Measurements from ENCODE around the gene KCTD20. TPM values are rescaled to one million over a fixed set of nuclear protein-coding genes. Genes with fewer than 3 reads are reported as not detected.

The KCTD20 gene
- total RNA-seq, 2 experiments from 2014 or later = 48.0 to 51.0 TPM

DNA sequence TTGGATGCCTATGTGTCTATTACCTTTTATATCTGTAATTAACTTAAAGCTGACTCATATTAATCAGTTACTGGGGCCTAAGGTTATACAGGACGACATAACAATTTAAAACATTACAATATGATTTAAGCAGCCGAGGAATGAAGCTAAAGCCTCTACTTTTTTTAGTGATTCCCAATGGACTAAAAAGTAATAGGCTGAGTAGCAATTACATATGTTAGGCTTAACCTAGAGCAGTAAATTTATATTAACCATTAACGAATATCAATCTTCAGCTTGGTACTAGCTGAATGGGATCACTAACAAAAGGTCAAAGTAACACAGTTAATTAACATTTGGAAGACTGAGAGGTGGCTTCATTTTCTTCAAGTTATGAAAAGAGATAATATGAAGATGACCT lies 61.4 kb downstream of the KCTD20 start:
- Mint-ChIP-seq H3K36me3 (peaks cover 28% of the 10 kb centered on the region), H3K27ac (no peak overlapping the region), H3K9me3 (no peaks in the 10 kb centered on the region), H3K4me3 (no peak overlapping the region), H3K27me3 (no peaks in the 10 kb centered on the region), H3K4me1 (ENCODE audit: low read depth) (peaks cover 31% of the 10 kb centered on the region)
- DNase-seq = no peak
- ChIA-PET POLR2A (no interaction called here), CTCF (interaction anchor here (1.5 kb wide), 1 partner anchor 255 kb away, joined by 6 read pairs; no protein-coding TSS in a partner anchor)
- intact Hi-C loops (cut with micrococcal nuclease) = no loop called here

DNA sequence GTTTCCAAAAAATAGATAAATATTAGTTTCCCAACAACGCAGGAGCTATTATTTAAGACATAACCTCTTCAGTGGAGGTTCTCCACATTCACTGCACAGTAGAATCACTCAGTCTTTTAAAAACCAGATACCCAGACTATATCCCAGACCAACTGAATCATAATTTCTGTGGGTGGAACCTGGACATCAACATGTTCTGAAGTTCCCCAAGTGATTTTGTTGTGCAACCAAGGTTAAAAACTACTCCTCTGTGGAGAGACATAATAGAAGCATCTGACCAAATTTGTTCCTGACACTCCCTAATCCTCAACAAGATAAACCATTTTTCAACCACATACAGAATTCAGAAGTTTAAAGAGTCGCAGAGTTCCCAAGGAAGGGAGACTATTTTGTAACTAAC lies 62.2 kb downstream of the KCTD20 start:
- H3K9me3 Mint-ChIP-seq = no peaks in the 10 kb centered on the region
- H3K27me3 Mint-ChIP-seq = no peaks in the 10 kb centered on the region
- no peak for DNase-seq
- no peak overlapping the region for H3K4me3 Mint-ChIP-seq
- intact Hi-C loops (cut with micrococcal nuclease) = no loop called here
- H3K4me1 Mint-ChIP-seq (ENCODE audit: low read depth) = peaks cover 28% of the 10 kb centered on the region
- ChIA-PET CTCF (no interaction called here), POLR2A (no interaction called here)
- H3K36me3 Mint-ChIP-seq = peaks cover 34% of the 10 kb centered on the region
- H3K27ac Mint-ChIP-seq = no peak overlapping the region

DNA sequence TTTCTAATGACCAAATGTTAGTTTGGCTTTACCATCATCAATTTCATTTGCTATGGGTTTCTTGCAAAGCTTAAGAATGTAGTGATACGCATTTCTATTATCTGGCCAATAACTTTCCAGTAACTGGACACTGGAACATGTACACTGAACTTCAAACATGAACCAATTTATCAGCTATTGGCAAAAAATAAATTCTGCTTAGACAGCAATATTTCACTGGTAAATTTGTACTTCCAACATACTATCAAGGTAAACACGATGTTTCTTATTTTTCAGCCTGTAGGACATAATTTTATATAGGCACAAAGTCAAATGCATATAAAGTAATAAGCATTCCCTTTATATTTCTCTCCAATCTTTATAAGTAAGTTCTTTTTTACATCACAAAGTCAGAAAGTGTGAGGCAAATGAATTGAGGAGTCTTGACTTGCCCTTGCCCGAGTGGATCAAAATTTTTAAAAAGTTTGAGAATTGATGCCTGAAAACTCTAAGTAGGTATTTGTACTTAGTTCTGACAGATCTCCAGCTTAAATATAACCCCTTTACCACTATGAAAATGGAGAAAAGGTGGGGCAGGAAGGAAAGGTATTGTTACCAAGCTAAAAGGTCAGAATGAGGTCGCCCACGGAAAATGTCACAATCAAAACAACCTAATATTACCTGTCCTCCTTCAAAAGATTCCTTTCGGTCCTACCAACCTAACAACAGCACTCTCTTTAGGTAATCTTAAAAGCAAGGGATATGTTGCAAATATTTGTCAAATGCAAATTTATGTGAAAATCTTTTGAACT lies 63.1 kb downstream of the KCTD20 start:
- Mint-ChIP-seq H3K27me3 (no peaks in the 10 kb centered on the region), H3K4me3 (no peak overlapping the region), H3K9me3 (no peaks in the 10 kb centered on the region), H3K27ac (peak overlapping the region; percentile 65), H3K4me1 (ENCODE audit: low read depth) (peaks cover 28% of the 10 kb centered on the region), H3K36me3 (peaks cover 39% of the 10 kb centered on the region)
- intact Hi-C loops (cut with micrococcal nuclease) = no loop called here
- ChIA-PET CTCF (interaction anchor here (1.4 kb wide), 1 partner anchor 14 kb away, joined by 4 read pairs; no protein-coding TSS in a partner anchor), POLR2A (interaction anchor here (0.9 to 1.0 kb wide), 2 partner anchors 15 to 40 kb away, joined by 4 to 5 read pairs; no protein-coding TSS in a partner anchor)
- DNase-seq = no peak

DNA sequence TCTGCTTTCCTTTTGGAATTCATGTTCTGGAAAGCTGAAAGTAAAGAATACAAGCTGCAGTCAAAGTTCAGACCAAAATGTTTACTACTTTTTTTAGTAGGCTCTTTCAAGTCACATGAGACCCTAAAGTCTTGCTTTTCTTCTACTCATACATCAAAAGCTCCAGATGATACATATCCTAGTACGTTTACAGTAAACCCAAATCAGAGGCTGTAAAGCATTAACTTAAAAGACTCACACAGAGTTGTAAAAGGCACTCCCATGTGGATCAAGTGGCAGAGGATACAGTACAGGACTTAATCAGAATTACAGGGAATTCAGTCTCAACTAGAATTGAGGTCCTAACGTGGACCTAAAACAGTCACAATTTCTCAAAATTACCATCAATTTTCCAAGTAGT lies 63.8 kb downstream of the KCTD20 start:
- ChIA-PET CTCF (interaction anchor here (1.4 kb wide), 1 partner anchor 13 kb away, joined by 4 read pairs; no protein-coding TSS in a partner anchor), POLR2A (interaction anchor here (0.9 kb wide), 1 partner anchor 15 kb away, joined by 5 read pairs; no protein-coding TSS in a partner anchor)
- Mint-ChIP-seq H3K9me3 (no peaks in the 10 kb centered on the region), H3K27me3 (no peaks in the 10 kb centered on the region), H3K36me3 (peaks cover 42% of the 10 kb centered on the region), H3K4me3 (no peak overlapping the region), H3K27ac (peak overlapping the region; percentile 65), H3K4me1 (ENCODE audit: low read depth) (peaks cover 28% of the 10 kb centered on the region)
- no peak for DNase-seq
- intact Hi-C loops (cut with micrococcal nuclease) = no loop called here

DNA sequence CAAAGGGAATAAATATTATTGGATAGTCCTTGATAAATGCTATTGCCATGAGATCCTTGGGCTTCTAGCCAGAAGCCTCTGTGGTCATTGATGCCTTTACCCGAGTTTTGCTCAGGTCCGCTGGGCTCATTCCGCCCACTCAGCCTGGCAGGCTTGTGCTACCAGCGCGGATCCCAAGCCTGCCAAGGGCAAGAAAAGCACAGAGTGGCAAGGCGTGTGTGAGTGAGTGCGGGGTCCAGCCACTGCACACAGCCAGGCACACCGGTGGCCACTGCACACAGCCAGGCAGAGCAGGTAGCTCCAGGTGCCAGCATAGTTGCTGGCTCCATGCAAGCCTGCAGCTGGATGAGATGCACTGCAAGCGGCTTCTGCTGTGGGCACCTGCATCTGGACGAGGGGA lies 65.7 kb downstream of the KCTD20 start:
- H3K4me1 Mint-ChIP-seq (ENCODE audit: low read depth) = peaks cover 28% of the 10 kb centered on the region
- H3K36me3 Mint-ChIP-seq = peaks cover 45% of the 10 kb centered on the region
- intact Hi-C loops (cut with micrococcal nuclease) = no loop called here
- H3K27me3 Mint-ChIP-seq = no peaks in the 10 kb centered on the region
- DNase-seq = no peak
- ChIA-PET CTCF (no interaction called here), POLR2A (no interaction called here)
- H3K9me3 Mint-ChIP-seq = no peaks in the 10 kb centered on the region
- no peak overlapping the region for H3K27ac Mint-ChIP-seq
- no peak overlapping the region for H3K4me3 Mint-ChIP-seq

DNA sequence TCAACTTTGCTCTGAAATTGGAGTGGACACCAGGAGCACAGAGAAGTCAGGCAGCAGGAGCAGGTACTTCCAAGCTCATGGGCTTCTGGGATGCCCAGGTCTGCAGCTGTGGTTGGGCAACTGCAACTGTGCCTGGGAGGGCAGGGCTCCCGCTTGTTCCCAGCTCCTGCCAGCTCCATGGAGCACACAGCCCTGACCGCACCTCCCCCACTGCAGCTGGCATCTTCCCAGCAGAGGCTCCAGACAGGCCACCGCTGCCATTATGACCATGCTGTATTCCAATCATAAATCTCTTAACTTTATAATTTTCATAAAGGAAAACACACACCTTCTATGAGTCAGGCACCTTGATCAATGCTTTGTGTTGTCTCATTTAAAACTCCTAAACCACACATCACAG lies 67.6 kb downstream of the KCTD20 start:
- POLR2A ChIA-PET = no interaction called here
- CTCF ChIA-PET = no interaction called here
- intact Hi-C loops (cut with micrococcal nuclease) = no loop called here

DNA sequence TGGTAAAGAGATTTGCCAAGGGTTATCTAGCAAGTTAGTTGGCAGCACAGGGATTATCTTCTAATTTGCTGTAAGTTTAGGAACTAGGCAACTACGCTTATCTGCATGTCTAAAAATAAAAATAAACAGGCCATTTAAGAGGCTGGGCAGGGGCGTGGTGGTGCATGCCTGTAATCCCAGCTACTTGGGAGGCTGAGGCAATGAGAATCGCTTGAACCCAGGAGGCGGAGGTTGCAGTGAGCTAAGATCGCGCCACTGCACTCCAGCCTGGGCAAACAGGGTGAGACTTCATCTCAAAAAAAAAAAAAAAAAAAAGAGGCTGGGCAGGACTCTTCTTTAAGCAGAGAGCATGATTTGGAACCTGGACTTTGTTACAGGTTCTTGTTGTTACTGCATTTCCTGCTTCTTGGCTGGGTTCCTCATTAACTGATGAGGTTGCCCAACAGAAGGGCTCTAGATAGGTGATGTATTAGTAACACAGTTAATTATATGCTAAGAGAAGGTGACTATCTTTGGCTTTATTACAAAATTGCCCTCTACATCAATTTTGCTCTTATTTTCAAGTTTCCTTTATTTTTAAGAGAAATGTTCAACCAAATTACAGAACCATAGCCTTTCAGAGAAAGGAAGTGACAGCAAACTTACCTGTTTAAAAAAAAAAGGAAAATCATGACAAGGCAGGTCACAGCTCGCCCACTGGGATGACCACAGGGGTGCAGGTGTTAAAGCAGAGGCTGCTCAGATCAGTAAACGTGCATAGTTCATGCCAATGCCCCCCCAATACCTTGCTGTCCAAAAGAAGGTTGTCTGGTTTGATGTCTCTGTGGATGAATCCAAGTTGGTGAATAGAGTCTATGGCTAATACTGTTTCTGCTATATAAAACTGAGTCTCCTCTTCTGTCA lies 72.0 kb downstream of the KCTD20 start:
- ChIA-PET CTCF (no interaction called here), POLR2A (no interaction called here)
- H3K27ac Mint-ChIP-seq = peak overlapping the region; percentile 58
- no peak for DNase-seq
- intact Hi-C loops (cut with micrococcal nuclease) = no loop called here
- no peaks in the 10 kb centered on the region for H3K9me3 Mint-ChIP-seq
- H3K36me3 Mint-ChIP-seq = peaks cover 35% of the 10 kb centered on the region
- peaks cover 29% of the 10 kb centered on the region for H3K4me1 Mint-ChIP-seq (ENCODE audit: low read depth)
- H3K27me3 Mint-ChIP-seq = no peaks in the 10 kb centered on the region
- H3K4me3 Mint-ChIP-seq = no peak overlapping the region

More for the DNA sequence above, 67.6 kb downstream of the KCTD20 start:
- Mint-ChIP-seq H3K27ac (no peak overlapping the region), H3K4me1 (ENCODE audit: low read depth) (peaks cover 28% of the 10 kb centered on the region), H3K9me3 (no peaks in the 10 kb centered on the region), H3K36me3 (peaks cover 43% of the 10 kb centered on the region), H3K27me3 (no peaks in the 10 kb centered on the region), H3K4me3 (no peak overlapping the region)
- no peak for DNase-seq

DNA sequence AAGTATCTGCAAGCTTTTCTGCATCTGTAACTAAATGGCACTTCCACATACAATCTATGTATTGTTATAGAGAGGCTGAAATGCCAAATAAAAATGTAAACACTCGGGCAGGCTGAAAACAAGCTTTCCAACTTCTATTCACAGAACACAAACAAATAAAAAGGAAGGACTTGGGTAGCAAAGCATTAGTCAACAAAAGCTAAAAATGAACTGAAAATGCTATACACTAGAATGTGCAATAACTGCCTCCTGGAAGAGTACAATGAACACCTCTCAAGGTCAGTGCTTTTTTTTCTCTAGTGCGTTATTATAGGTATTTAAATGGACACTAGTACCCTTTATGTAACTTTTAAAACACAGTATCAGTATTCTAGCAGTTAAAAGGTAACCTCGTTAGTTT lies 73.0 kb downstream of the KCTD20 start:
- ChIA-PET POLR2A (interaction anchor here (0.6 kb wide), 1 partner anchor 24 kb away, joined by 3 read pairs; no protein-coding TSS in a partner anchor), CTCF (interaction anchor here (0.8 to 1.7 kb wide), 2 partner anchors 14 to 28 kb away, joined by 3 to 5 read pairs; no protein-coding TSS in a partner anchor)
- Mint-ChIP-seq H3K4me3 (no peak overlapping the region), H3K4me1 (ENCODE audit: low read depth) (peaks cover 38% of the 10 kb centered on the region), H3K9me3 (no peaks in the 10 kb centered on the region), H3K27me3 (no peaks in the 10 kb centered on the region), H3K27ac (no peak overlapping the region), H3K36me3 (peaks cover 34% of the 10 kb centered on the region)
- DNase-seq = no peak
- intact Hi-C loops (cut with micrococcal nuclease) = no loop called here

DNA sequence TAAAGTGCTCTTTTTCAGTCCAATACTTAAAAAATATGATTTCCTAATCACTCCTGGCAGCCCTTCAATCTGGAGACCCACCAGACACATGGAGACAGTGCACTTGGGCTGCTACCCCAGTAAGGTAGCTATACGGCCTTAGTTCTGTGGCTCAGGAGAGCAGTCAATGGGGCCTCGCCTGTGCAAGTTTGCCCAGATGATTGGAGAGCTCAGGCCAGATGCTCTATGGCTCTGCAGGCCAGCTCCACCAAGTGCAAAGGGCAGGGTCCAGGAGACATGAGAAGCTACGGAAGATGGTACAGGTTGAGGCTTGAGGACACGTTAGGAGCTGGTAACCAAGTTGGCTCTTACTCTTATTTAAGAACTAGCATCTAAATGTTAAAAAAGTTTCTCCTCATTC lies 73.8 kb downstream of the KCTD20 start:
- no peak for DNase-seq
- POLR2A ChIA-PET = interaction anchor here (0.6 to 1.1 kb wide), 2 partner anchors 14 to 24 kb away, joined by 3 read pairs; no protein-coding TSS in a partner anchor
- intact Hi-C loops (cut with micrococcal nuclease) = no loop called here
- Mint-ChIP-seq H3K36me3 (peaks cover 33% of the 10 kb centered on the region), H3K9me3 (no peaks in the 10 kb centered on the region), H3K4me3 (no peak overlapping the region), H3K27me3 (no peaks in the 10 kb centered on the region), H3K27ac (peak overlapping the region; percentile 18), H3K4me1 (ENCODE audit: low read depth) (peaks cover 38% of the 10 kb centered on the region)
- CTCF ChIA-PET = interaction anchor here (0.8 to 1.7 kb wide), 2 partner anchors 14 to 28 kb away, joined by 3 to 5 read pairs; no protein-coding TSS in a partner anchor

DNA sequence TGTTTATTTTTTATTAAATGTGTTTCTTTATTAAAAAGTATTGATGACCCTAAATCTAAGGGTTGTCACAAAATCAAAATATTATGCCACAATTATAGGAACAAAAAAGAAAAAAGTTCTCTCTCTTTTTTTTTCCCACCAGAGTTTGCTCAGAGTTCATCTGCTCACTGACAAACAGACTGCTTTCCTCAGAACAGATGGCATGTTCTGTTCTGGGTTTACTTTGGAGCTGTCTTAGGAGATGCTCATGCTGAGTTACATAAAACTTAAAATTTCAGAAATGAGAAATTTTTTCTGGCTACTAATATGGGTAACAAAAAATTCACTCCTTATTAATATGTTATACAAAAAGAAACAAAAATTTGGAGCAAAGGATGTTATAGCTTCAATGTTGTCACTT lies 74.2 kb downstream of the KCTD20 start:
- H3K27me3 Mint-ChIP-seq = no peaks in the 10 kb centered on the region
- POLR2A ChIA-PET = interaction anchor here (1.1 kb wide), 1 partner anchor 15 kb away, joined by 3 read pairs; no protein-coding TSS in a partner anchor
- intact Hi-C loops (cut with micrococcal nuclease) = no loop called here
- no peak overlapping the region for H3K4me3 Mint-ChIP-seq
- peaks cover 38% of the 10 kb centered on the region for H3K4me1 Mint-ChIP-seq (ENCODE audit: low read depth)
- H3K9me3 Mint-ChIP-seq = no peaks in the 10 kb centered on the region
- CTCF ChIA-PET = interaction anchor here (1.7 kb wide), 1 partner anchor 29 kb away, joined by 5 read pairs; no protein-coding TSS in a partner anchor
- no peak for DNase-seq
- no peak overlapping the region for H3K27ac Mint-ChIP-seq
- peaks cover 33% of the 10 kb centered on the region for H3K36me3 Mint-ChIP-seq

DNA sequence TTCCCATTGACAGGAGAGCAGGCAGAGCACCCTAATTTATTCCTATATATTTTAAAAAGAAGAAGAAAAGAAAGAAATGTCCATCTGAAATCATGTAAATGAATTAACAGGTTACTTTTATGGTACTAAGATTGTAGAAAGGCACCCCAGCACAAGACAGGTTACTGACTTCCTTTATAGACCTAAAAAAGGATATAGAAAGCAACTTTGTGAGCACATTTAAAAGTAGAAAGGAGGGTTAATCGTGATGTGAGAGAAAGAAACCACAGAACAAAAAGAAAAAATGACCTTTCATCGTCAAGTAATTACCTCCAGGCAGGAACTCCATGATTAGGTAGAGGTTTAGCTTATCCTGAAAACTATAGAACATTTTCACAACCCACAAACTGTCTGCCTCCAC lies 74.6 kb downstream of the KCTD20 start:
- Mint-ChIP-seq H3K36me3 (peaks cover 33% of the 10 kb centered on the region), H3K4me3 (no peak overlapping the region), H3K4me1 (ENCODE audit: low read depth) (peaks cover 38% of the 10 kb centered on the region), H3K9me3 (no peaks in the 10 kb centered on the region), H3K27me3 (no peaks in the 10 kb centered on the region), H3K27ac (peak overlapping the region; percentile 28)
- CTCF ChIA-PET = interaction anchor here (1.7 kb wide), 1 partner anchor 29 kb away, joined by 5 read pairs; no protein-coding TSS in a partner anchor
- intact Hi-C loops (cut with micrococcal nuclease) = no loop called here
- POLR2A ChIA-PET = no interaction called here
- DNase-seq = no peak

DNA sequence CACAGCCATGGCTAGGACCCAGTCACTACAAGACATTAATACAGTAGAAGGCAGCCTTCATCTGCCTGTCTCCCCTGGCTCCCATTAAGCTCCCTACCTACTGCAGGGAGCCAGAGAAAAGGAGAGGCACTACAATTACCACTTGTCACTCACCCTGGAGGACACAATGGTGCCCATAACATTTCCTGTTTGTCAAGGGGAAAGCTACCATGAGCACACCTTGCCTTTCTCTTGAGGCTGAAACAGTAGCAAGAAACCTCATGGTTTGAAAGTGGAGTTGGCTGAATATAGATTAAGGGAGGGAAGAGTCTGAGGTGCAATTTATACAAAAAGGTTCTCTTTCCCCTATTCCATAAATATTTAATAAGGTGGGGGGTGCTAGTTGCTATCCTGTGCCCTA lies 76.6 kb downstream of the KCTD20 start:
- DNase-seq = no peak
- ChIA-PET POLR2A (no interaction called here), CTCF (interaction anchor here (0.8 to 1.3 kb wide), 3 partner anchors 13 to 178 kb away, joined by 3 to 4 read pairs (median 4); no protein-coding TSS in a partner anchor)
- H3K36me3 Mint-ChIP-seq = peaks cover 44% of the 10 kb centered on the region
- intact Hi-C loops (cut with micrococcal nuclease) = no loop called here
- no peak overlapping the region for H3K27ac Mint-ChIP-seq
- no peaks in the 10 kb centered on the region for H3K9me3 Mint-ChIP-seq
- no peaks in the 10 kb centered on the region for H3K27me3 Mint-ChIP-seq
- H3K4me3 Mint-ChIP-seq = no peak overlapping the region
- H3K4me1 Mint-ChIP-seq (ENCODE audit: low read depth) = peaks cover 40% of the 10 kb centered on the region
